ENCODE data around the gene ZRANB1.
"Not testable (repeated sequence)": the region's sequence is repeated elsewhere in the genome, so short reads cannot be mapped to it uniquely, and the experiment has no call there.

ZRANB1 gene

DNA sequence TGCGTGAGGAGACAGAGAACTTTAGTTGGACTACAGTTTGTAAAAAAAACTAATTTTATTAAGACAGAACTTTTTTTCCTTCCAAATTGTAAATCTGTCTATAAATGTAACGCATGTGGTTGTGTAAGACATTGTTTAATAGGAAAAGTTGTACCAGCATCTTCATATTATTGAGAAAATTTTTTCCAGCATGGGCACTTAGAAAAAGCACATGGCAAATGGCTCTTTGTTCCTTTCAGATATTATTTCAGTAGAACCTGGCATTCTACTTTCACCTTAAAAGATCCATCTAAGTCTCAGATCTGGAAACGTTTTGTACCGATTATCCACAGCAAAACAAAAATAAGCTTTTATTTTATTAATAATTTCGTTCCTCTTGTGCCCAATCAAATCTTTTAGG, 43.2 kb downstream of the ZRANB1 start:
- TF ChIP-seq, protein P1, sequence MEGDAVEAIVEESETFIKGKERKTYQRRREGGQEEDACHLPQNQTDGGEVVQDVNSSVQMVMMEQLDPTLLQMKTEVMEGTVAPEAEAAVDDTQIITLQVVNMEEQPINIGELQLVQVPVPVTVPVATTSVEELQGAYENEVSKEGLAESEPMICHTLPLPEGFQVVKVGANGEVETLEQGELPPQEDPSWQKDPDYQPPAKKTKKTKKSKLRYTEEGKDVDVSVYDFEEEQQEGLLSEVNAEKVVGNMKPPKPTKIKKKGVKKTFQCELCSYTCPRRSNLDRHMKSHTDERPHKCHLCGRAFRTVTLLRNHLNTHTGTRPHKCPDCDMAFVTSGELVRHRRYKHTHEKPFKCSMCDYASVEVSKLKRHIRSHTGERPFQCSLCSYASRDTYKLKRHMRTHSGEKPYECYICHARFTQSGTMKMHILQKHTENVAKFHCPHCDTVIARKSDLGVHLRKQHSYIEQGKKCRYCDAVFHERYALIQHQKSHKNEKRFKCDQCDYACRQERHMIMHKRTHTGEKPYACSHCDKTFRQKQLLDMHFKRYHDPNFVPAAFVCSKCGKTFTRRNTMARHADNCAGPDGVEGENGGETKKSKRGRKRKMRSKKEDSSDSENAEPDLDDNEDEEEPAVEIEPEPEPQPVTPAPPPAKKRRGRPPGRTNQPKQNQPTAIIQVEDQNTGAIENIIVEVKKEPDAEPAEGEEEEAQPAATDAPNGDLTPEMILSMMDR (conservative IDR thresholded peaks at IDR 0.05; ENCODE audit: low read depth, low read length), result no peak
- no peak overlapping the region for H3K4me3 ChIP-seq (ENCODE audit: low read length)
- DNase-seq (ENCODE audit: low read depth), result no peak

DNA sequence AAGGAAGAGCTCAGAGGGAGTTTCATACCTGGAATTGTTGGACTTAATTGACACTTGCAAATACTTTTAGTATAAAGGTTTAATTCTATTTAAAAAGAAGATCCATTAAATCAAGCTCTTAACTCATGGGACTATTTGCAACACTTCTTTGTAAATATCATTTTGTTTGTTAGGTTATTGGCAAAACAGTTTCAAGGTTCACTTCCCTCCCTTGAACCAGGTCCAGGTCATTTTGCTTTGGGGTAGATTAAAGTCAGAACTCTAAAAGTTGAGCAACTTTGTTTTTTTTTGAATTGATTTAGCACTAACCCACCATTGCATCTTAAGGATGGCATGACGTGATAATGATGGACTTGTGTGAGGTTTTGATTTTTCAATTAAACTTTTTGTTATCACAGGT, 45.9 kb downstream of the ZRANB1 start:
- TF ChIP-seq, protein P1 (conservative IDR thresholded peaks at IDR 0.05; ENCODE audit: low read depth, low read length), result no peak
- H3K4me3 ChIP-seq (ENCODE audit: low read length), result no peak overlapping the region
- DNase-seq (ENCODE audit: low read depth), result no peak

DNA sequence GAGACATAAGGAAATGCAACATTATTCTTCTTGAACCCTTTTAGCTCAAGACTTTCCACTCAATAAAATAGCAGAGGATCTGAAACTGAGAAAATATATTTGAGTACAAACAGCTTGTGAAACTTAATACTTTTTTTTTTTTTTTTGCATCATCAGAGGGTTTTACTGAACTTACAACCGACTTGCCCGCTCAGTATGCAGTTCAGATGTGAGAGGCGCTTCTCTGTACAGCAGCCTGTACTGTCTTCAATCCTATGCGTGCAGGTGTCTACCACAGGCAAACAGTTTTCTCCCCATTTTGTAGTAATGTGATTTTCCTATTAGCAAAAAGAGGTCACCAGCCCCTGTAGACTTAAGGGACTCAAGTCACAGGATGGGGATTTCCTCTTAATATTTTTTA, 46.8 kb downstream of the ZRANB1 start:
- DNase-seq (ENCODE audit: low read depth), result not testable (repeated sequence)

DNA sequence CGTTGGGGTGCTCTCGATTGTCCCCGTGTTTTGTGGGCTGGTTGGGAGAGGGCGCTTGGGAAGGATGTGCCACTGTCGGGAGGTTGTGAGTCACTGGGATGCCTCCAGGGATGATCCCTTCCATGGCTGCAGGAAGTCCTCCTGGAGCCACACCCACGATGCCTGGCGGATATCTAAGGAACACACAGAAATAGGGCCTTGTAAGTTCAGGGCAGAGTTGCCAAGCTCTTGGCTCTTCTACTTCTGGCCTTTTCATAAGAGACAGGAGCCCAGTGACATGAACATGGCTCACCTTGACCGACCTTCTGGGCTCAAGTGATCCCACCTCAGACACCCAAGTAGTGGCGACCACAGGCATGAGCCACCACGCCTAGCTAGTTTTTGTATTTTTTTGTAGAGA, 47.6 kb downstream of the ZRANB1 start:
- no peak for DNase-seq (ENCODE audit: low read depth)
- H3K4me3 ChIP-seq (ENCODE audit: low read length), result no peak overlapping the region
- TF ChIP-seq, protein P1 (conservative IDR thresholded peaks at IDR 0.05; ENCODE audit: low read depth, low read length), result no peak

More for the DNA sequence above, 46.8 kb downstream of the ZRANB1 start:
- H3K4me3 ChIP-seq (ENCODE audit: low read length), result not testable (repeated sequence)

DNA sequence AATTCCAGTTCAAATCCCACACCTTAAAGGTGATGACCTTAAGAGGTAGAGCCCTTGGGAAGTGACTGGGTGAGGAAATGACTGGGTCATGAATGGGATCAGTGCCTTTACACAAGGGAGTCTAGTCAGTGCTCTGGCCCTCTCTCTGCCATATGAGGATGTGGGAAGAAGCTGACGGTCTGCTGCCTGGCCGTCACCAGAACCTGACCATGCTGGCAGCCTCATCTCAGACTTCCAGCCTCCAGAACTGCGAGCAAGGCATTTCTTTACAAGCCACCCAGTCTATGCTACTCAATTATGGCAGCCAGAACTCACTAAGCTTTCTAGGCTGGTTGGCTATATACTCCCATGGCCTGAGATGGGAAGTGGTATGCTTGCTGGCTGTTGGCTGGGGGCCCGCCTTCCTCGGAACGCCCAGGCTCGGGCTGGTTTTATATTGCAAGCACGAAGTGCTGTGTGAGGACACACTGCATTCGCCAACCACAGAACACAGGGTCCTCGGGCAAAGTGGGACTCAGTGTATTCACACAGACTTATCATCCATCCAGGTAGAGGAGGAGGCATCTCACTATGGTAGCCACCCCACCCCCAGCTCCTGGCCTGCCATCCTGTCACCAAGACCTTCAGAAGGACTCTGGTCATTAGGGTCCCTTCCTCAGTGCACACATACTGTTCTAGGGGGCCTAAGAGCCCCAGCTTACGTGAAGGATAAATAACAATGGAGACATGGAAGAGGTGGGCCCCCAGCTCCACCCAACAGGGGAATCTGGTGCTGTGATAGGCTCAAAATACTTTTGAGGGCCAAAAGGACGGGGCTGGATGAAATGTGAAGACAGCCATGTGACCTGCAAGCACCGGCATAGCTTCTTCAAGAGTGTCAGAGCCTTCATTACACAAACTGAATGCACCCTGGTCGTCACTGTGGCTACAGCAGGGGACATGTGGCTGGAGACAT, 49.0 kb downstream of the ZRANB1 start:
- no peak overlapping the region for H3K4me3 ChIP-seq (ENCODE audit: low read length)
- TF ChIP-seq, protein P1 (conservative IDR thresholded peaks at IDR 0.05; ENCODE audit: low read depth, low read length), result no peak
- DNase-seq (ENCODE audit: low read depth), result no peak

DNA sequence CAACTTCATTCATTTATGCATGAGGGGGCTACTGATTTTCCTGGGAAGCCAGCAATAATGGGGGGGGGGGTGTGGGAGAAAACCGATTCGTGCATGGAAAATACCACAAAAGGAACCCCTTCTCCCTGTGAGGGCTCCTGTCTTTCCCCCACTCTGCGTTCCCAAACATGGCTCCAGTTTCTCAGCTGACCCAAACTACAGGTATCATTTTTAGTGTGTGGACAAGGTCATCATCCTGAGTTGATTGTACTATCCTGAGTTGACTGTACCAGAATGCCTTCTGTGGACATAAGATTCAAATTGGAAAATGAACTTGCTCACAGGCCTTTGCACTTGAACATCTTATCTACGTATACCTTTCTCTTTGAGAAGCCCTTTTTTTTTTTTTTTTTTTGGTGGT, 49.9 kb downstream of the ZRANB1 start:
- TF ChIP-seq, protein P1 (conservative IDR thresholded peaks at IDR 0.05; ENCODE audit: low read depth, low read length), result no peak
- no peak overlapping the region for H3K4me3 ChIP-seq (ENCODE audit: low read length)
- no peak for DNase-seq (ENCODE audit: low read depth)

DNA sequence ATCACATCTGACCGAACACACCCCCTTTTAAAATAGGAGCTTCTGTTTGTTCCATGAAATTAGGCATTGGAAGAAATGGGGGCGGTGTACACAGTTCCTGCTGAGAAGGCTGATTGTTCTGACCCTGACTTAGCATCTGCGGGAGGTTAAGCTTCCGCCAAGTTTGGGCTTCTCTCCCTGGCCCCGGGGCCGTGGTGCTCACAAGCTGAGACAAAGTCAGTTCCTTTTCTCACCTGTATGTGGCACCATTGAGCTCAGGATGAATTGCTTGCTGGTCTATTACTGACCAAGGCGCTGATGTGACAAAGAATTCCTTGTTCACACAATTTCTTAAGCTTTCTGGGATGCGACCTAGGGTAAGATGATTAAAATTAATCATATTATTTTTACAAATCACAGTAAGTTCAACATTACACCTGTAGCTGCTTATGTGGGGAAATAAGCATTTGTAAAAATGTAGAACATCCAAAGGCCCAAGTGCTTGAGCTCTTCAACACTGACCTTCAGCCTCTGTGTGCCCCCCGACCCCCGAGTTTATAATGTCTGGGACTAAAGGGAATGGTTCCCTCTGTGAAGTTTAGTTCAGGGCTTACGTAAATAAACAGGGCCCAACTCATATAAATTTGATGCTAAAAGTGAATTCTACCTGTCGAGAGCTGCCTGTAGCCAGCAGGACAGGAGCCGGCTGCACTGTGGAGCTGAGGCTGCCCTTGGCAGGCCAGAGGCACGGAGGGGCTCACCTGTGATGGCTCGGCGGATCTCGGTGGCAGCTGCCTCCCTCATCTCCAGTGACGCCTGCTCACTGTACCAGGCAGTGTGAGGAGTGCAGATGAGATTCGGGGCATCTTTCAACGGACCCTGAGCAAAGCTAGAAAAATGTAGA, 50.8 kb downstream of the ZRANB1 start:
- DNase-seq (ENCODE audit: low read depth), result peak; percentile 34
- TF ChIP-seq, protein P1 (conservative IDR thresholded peaks at IDR 0.05; ENCODE audit: low read depth, low read length), result peak; percentile 57
- H3K4me3 ChIP-seq (ENCODE audit: low read length), result no peak overlapping the region
